GM19395 (cell line): Measurements from ENCODE around the gene PVR.
"Not testable (repeated sequence)": the region's sequence is repeated elsewhere in the genome, so short reads cannot be mapped to it uniquely, and the experiment has no call there.

Experiments
- ATAC-seq: cut with Tn5 transposase; IDR thresholded peaks from one replicate; pipeline ENCODE4 v1.9.1; 2021; ENCODE audit warnings: mild to moderate bottlenecking, moderate library complexity; ENCODE audit not compliant: unreplicated experiment

Gene PVR

DNA sequence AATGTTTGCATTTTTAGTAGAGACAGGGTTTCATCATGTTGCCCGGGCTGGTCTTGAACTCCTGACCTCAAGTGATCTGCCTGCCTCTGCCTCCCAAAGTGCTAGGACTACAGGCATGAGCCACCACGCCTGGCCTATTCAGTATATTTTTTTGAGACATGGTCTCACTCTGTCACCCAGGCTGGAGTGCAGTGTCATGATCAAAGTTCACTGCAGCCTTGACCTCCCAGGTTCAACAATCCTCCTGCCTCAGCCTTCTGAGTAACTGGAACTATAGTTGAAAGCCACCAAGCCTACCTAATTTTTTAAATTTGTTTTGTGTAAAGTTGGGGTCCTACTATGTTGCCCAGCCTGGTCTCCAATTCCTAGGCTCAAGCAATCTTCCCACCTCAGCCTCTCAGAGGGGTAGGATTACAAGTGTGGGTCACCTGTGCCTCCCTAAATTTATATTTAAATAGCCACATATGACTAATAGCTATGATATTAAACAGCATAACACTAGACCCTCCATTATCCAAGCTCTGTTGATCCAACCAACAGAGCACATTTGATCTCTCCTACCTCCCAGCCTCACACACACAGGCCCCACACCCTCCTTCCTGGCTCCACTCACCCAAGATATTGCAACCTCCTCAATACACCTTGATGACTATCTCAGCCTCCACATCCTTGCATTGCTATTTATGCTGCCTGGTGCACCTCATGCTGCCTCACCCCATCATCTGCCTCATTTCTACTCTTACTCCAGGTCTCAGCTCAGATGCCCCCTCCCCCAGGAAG lies 25.5 kb downstream of the PVR start:
- ATAC-seq = no peak

DNA sequence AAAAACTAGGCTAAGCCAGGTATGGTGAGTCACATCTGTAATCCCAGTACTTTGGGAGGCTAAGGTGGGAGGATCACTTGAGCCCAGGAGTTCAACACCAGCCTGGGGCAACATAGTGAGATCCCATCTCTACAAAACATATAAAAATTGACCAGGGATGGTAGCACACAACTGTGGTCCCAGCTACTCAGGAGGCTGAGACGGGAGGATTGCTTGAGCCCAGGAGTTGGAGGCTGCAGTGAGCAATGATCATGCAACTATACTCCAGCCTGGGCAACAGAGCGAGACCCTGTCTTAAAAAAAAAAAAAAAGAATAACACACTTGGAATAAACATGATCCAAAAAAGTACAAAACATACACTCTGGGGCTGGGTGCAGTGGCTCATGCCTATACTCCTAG lies 26.3 kb downstream of the PVR start:
- not testable (repeated sequence) for ATAC-seq

DNA sequence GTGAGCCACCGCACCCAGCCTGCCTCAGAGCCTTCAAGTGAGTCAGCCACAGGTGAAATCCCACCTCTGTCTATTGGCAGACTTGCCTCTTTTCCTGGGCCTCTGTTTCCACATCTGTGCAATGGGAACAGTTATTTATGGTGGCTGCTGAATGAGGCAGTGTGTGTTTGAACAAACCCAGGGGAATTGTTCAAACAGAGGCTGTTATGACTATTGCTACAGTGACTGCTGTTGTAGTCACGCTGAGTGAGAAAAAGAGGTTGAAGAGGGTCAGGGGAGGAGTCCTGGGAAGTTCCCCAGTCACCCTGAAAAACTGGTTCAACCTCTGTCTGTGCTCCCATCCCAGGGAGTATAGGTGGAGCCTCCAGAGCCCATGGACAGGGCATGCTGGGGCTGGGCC lies 27.7 kb downstream of the PVR start, which contains the start of gene CEACAM19:
TSS of gene CEACAM19 (plus strand) at position 83 of the 400 bp plus-strand sequence. CDS start 450 bp downstream, outside the sequence.
- no peak for ATAC-seq

DNA sequence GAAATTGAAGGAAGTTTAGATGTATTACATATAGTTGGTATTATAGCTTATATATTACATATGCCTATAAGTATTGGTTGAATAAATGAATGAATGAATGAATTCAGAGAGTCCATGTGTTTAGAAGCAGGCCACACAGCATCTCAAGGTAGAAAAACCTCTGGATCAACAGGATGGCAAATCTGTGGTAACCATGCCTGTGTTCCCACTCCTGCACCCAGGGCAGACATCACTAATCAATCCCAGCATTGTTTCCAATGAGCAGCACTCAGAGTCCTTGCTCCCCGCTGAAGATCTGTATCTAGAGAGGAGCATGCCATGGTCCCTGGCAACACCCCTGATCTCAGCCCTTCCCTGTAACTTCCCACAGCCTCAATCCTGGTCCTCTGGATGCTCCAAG lies 28.5 kb downstream of the PVR start:
- no peak for ATAC-seq

DNA sequence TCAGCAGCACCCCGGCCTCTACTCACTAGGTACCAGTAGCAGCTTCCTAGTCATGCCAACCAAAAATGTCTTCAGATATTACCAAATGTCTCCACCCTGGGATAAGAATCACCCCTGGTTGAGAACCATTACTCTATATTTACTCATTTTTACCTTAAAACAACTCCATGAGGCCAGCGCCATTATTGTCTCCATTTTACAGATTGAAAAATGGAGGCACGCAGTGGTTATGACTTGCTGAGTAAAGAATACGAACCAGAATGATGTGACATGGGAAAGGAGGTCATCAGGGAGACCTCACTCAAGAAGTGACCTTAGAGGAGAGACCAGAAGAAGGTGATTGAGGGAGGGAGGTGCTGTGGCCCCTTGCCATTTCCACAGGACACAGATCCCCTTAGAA lies 29.8 kb downstream of the PVR start:
- ATAC-seq = no peak

DNA sequence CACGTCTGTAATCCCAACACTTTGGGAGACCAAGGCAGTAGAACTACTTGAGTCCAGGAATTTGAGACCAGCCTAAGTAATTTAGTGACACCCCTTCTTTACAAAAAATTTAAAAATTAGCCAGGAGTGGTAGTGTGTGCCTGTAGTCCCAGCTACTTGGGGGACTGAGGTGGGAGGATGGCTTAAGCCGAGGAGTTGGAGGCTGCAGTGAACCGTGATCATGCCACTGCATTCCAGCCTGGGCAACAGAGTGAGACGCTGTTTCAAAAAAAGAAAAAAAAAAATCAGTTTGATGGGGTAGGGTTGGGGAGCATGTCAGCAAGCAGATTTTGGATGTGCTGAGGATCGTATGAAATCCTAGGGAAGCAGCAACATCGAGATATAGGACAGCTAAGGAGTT lies 31.8 kb downstream of the PVR start:
- no peak for ATAC-seq

DNA sequence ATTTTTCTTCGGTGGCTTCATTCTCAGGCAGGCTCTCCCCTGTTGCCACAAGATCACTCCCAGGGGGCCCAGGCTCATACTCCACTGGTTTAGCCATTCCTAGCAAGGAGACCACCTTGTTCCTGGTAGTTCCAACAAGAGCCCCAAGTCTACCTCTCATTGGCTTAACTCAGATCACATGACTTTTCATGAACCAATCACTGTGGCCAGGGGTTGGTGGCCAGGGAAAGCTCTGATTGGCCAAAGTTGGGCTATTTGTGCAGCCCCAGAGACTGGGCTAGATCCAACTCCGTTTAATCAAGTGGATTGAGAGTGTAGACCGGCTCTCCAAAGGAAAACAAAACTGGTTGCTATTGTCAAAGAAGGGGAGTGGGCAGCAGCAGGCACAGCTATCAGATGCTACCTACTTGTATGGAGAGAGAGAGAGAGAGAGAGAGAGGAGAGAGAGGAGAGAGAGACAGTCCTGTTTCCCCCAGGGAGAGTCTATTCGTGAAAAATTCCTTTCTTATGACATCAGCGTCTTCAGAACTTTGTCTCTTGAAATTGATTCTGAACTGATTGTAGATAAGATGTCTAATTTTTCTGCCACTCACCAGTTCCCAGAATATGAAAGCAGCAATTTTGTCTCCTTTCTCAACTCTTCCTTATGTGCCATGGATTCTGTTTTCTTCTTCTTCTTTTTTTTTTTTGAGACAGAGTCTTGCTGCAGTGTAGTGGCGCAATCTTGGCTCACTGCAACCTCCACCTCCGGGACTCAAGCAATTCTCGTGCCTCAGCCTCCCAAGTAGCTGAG lies 33.5 kb downstream of the PVR start:
- ATAC-seq = no peak

DNA sequence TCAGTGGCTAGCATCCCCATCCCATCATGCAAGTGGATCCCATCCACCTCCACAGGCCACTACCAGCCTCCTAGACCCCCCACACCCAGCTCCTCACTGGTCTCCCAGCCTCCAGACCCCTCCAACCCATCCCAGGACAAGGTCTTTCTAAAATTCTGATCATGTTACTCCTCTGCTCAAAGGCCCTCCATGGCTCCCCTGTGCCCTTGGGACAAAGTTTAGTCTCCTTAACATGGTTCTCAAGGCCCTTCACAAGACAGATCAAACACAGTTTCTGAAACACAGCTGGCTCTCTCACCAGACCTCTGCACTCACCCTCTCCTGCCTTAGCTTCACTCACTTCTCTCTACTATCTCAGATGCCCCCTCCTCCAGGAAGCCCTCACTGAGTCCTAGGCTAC lies 36.8 kb downstream of the PVR start:
- ATAC-seq = no peak

DNA sequence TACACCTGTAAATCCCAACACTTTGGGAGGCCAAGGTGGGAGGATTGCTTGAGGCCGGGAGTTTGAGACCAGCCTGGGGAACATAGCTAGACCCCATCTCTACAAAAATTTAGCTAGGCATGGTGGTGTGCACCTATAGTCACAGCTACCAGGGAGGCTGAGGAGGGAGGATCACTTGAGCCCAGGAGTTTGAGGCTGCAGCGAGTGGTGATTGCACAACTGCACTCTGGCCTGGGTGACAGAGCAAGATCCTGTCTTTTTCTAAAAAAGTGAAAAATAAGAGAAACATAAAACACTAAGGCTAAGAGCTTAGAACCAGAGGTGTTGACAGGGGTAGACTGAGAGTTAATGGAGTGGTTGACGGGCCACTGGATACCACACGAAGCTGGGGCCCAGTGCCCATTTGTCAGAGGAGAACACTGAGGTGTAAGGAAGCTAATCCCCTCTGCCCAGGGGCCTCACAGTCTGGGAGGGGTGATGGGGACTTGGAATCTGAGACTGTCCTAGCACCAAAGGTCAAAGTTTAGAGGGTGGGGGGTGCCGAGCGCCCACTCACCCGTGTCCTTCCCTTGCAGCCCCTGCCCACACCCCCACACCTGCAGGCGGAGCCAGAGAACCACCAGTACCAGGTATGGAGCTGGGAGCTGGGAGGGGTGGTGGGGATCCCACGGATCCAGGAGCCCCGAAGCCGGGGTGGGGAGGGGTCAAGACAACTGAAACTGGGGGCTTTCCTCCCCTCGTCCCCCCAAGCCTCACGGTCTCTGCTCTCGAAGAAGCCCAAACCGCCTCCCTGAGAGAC lies 38.5 kb downstream of the PVR start:
- ATAC-seq = no peak

DNA sequence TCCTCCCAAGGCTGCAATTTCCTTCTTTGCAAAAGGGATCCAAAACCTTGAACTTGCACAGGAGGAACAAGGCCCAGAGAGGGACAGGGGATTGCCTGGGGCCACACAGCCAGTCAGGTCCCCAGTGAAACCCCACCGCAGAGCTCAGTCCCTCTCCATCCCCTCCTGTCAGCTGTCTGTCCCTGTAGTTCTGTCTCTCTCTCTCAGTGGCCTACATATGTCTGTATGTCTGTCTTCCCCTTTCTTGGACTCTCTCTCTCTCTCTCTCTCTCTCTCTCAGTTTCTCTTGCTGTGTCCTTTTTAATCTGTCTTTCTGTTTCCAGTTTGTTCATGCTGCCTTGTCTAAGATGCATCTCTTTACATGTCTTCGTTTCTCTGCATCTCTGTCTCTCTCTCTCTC lies 39.1 kb downstream of the PVR start:
- no peak for ATAC-seq

DNA sequence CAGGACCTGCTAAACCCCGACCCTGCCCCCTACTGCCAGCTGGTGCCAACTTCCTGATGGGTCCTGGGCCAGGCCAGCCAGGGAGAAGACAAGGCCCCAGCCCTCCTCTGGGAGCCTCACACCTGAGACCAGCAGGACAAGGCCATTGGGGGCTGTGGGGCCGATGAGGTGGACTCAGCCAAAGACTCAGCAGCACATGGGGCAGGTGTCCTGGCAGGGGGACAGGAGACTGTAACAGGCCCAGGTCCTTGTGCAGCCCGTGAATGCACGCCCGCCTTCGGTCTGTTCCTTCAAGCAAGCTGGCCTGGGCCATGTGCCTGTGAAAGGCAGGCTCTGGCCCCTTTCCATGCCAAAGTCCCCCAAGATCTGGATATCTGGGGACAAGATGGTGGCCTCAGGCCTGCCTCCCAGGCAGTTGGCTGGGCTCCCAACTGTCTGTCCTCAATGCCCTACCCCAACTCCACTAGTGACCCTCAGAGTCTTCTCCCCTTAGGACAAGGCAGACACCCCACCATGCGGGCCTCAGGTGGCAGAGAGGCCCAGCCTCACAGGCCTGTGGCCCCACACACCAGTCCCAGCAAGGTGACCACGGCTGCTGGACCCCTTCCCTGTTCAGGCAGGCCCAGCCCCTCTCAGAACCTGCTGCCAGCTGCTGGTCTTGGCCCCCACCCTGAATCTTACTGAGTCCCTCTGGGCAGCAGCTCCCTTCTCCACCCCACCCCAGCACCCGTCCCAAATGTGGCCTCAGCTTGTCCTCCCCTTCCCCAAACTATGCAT lies 39.9 kb downstream of the PVR start:
- ATAC-seq = no peak

DNA sequence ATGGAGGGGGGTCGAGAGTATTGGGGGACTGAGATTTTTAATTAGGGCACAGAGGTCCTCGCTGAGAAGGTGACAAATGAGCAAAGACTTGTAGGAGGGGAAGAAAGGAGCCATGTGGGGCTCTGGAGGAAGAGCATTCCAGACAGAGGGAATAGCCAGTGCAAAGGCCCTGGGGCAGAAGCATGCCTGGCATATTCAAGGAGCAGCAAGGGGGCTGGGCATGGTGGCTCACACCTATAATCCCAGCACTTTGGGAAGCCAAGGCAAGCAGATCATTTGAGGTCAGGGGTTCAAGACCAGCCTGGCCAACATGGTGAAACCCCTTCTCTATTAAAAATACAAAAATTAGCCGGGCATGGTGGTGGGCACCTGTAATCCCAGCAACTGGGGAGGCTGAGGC lies 40.7 kb downstream of the PVR start:
- not testable (repeated sequence) for ATAC-seq

DNA sequence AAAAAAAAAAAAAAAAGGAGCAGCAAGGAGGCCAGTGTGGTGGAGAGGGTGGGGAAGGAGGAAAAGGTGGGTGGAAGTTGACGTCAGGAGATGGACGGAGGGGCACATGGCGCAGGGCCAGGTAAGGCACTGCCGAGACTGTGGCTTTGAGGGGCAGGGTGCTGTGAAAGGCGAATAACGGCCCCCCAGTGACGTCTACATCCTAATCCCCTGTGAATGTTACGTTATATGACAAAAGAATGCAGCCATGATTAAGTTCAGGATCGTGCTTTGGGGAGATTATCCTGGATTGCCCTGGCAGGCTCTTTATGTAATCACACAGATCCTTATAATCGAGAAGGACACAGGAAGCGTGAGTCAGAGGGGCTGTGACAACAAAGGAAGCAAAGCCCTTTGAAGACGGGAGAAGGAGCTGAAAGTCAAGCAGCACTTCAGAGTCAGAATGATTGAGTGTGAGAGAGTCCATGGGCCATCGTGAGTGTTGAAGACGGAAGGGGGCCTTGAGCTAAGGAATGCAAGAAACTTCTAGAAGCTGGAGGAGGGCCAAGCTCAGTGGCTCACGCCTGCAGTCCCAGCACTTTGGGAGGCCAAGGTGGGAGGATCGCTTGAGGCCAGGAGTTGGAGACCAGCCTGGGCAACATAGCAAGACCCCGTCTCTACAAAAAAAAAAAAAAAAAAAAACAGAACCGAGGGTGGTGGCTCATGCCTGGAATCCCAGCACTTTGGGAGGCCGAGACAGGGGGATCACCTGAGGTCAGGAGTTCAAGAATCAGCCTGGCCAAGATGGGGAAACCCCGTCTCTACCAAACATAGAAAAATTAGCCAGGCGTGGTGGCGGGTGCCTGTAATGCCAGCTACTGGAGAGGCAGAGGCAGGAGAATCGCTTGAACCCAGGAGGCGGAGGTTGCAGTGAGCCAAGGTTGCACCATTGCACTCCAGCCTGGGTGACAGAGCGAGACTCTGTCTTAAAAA lies 41.5 kb downstream of the PVR start:
- ATAC-seq = no peak

DNA sequence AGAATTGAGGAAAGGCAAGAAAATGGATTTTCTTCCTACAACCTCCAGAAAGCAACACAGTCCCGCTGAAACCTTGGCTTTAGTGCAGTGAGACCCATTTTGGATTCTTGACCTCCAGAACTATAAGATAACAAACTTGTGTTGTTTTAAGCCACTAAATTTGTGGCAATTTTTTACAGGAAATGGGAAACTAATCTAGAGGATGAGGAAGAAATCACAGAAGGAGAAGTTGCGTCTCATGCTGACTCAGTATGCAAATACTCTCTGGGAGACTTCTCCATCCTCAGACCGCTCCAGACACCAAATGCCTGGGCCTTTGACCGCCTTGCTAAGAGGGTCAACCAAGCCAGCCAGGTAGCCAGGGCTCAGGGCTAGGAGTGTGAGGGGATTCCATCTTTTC lies 42.2 kb downstream of the PVR start:
- ATAC-seq = no peak

DNA sequence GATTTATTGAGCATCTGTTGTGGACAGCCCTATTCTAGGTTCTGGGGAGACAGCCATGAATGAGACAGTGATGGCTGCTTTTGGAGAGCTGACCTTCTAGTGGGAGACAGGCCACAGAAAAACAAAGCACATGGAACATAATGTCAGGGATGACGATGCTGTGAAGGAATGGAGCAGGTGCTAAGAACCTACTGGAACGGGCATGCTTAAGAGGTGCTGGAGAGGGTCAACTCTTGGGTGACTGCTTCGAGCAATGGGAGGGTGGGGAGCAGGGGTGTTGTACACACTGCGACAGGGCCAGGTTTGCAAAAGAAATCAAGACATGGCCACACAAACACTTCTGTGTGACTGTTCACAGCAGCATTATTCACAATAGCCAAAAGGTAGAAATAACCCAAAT lies 43.2 kb downstream of the PVR start:
- no peak for ATAC-seq

DNA sequence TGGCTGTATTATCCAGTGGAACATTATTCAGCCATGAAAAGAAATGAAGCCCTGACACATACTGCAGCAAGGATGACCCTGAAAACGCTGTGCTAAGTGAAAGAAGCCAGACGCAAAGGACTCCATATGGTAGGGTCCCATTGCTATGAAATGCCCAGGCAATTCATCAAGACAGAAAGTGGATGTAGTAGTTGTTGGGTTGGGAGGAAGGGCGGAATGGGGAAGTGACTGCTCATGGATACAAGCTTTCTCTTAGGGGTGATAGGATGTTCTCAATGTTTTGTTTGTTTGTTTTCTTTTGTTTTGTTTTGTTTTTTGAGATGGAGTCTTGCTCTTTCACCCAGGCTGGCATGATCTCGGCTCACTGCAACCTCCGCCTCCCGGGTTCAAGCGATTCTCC lies 44.2 kb downstream of the PVR start:
- no peak for ATAC-seq

DNA sequence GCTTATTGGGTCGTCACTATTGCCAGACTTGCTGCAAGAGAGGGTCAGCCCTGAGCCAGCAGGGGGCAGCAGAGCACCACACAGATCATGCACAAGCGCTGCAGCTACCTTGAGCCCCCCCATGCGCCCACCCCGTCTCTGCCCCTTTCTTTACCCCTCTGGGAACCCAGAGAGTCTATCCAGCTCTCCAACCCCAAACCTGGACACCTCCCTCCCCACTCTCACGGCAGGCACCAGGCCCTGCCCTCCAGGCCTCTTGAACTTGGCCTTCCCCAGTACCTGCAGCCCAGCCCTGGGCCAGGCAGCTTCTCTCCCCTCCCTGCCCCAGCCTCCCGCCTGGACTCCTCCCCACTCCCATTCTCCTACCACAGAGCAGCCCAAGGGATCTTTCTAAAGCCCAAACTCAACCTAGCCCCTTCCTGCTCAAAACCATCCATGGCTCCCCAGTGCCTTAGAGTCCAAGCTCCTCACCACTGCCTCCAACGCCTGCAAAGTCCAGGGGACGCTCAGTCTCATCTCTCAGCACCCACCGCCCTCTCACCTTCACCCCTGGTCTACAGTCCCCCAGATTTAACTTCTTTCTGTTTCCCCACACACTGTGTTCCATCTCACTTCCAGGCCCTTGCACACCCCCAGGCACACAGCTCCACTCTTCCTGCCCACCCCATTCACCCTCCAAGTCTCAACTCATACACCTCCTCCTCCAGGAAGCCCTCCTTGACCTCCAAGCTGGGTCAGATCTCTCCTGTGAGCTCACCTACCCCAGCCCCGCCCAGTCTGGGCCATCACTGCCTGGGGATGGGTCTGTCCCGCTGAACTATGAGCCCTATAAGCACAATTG lies 45.8 kb downstream of the PVR start:
- ATAC-seq = no peak

DNA sequence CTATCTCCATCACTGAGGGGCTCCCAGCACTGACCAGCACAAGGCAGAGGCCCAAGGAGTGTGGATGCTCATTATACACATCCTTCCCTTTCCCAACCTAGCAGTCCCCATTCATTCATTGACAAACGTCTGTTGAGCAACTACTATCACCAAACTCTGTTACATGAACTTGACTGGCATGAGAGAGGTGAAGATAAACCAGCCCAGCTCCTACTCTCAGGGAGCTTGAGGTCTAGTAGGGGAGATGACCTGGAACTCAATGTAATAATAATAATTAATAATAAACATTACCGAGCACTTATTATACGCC lies 46.4 kb downstream of the PVR start:
- ATAC-seq = no peak

DNA sequence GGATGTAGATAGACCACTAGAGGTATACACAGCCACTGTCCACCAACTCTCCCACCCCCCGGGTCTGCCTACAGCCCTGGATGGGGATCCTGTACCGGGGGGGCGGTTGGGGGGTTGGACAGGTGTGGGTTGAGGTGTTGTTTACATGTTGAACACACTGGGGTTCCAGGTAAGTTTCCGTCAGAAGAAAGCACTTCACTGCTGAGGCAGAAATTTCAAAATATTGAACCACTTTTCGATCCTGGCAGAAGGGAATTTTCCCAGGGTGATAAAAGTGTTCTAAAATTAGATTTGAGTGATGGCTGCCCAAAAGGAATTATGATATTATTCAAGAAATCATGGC lies 48.6 kb downstream of the PVR start:
- ATAC-seq = no peak
